HPDE6-E6E7 (cell line): ENCODE measurements around the gene SLC4A1.
A peak's percentile ranks its signal among the peaks of the same experiment; 100 is the strongest.
"Not testable (repeated sequence)": the region's sequence is repeated elsewhere in the genome, so short reads cannot be mapped to it uniquely, and the experiment has no call there.

Source experiments
- DNase-seq: peaks from one replicate; pipeline ENCODE4 v3.0.0; 2011; ENCODE audit warnings: missing footprints; ENCODE audit errors: extremely low spot score

The SLC4A1 gene

GRCh38 chr17:44257815-44258760, 9.8 kb downstream of the SLC4A1 start:
- DNase-seq: no peak

- no peak for DNase-seq
Measured at GRCh38 chr17:44256671-44257070, 11.3 kb downstream of the SLC4A1 start.

GRCh38 chr17:44255915-44256314, 12.0 kb downstream of the SLC4A1 start:
- DNase-seq: no peak

GRCh38 chr17:44254361-44255095, 13.4 kb downstream of the SLC4A1 start:
- DNase-seq: no peak

GRCh38 chr17:44253006-44253405, 14.9 kb downstream of the SLC4A1 start:
- DNase-seq: no peak

- no peak for DNase-seq
Measured at GRCh38 chr17:44251062-44251461, 16.9 kb downstream of the SLC4A1 start.

GRCh38 chr17:44249501-44250246, 18.3 kb downstream of the SLC4A1 start:
- no peak for DNase-seq

GRCh38 chr17:44247876-44248736, 19.8 kb downstream of the SLC4A1 start:
- no peak for DNase-seq

GRCh38 chr17:44247440-44247841, 20.5 kb downstream of the SLC4A1 start:
- DNase-seq: no peak

GRCh38 chr17:44241106-44241624, 26.8 kb downstream of the SLC4A1 start:
- no peak for DNase-seq

GRCh38 chr17:44237886-44238285, 30.0 kb downstream of the SLC4A1 start:
- DNase-seq: not testable (repeated sequence)

GRCh38 chr17:44236444-44236991, 31.4 kb downstream of the SLC4A1 start:
- DNase-seq: no peak

GRCh38 chr17:44235583-44235936, 32.4 kb downstream of the SLC4A1 start:
- peak; percentile 94 for DNase-seq

GRCh38 chr17:44233582-44233981, 34.4 kb downstream of the SLC4A1 start:
- no peak for DNase-seq

- DNase-seq: no peak
Measured at GRCh38 chr17:44232061-44232460, 35.9 kb downstream of the SLC4A1 start.

- DNase-seq: no peak
Measured at GRCh38 chr17:44230140-44230539, 37.8 kb downstream of the SLC4A1 start.

- no peak for DNase-seq
Measured at GRCh38 chr17:44229090-44229489, 38.8 kb downstream of the SLC4A1 start.

GRCh38 chr17:44223541-44224071, 44.3 kb downstream of the SLC4A1 start:
- no peak for DNase-seq

- DNase-seq: peak; percentile 63
Measured at GRCh38 chr17:44222112-44222869, 45.6 kb downstream of the SLC4A1 start.

GRCh38 chr17:44221862-44222111, 46.1 kb downstream of the SLC4A1 start:
- no peak for DNase-seq
